Measurements from ENCODE around the gene KRT38.
"Not testable (repeated sequence)": the region's sequence is repeated elsewhere in the genome, so short reads cannot be mapped to it uniquely, and the experiment has no call there.

Gene KRT38

GRCh38 chr17:41457676-41458075 lies 16.9 kb upstream of the KRT38 start:
- DNase-seq: no peak

DNA sequence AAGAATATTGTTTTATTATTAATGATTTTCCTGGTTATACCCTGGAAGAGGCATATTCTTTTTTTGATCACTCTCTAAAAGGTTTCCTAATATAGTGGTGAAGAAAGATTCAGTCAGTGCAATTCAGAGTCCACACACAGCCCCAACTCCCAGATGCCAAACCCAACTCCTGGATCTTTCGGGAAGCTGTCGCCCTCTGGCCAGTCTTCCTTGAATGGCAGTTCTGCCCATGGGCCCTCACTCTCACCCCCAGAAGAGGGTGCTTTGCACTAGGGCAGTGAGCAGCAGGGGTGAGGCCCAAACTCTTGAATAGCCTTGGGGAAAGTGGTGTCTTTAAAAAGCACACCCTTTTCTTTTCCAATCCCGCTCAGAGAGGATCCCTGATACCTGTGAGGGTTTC lies 15.4 kb upstream of the KRT38 start:
- DNase-seq: no peak

- no peak for DNase-seq
Measured at GRCh38 chr17:41455236-41455635, 14.5 kb upstream of the KRT38 start.

- DNase-seq: no peak
Measured at GRCh38 chr17:41453066-41453465, 12.3 kb upstream of the KRT38 start.

- DNase-seq: no peak
Measured at GRCh38 chr17:41452281-41452680, 11.5 kb upstream of the KRT38 start.

- no peak for DNase-seq
Measured at GRCh38 chr17:41451154-41451728, 10.5 kb upstream of the KRT38 start.

GRCh38 chr17:41449008-41449407 lies 8.2 kb upstream of the KRT38 start:
- no peak for DNase-seq

DNA sequence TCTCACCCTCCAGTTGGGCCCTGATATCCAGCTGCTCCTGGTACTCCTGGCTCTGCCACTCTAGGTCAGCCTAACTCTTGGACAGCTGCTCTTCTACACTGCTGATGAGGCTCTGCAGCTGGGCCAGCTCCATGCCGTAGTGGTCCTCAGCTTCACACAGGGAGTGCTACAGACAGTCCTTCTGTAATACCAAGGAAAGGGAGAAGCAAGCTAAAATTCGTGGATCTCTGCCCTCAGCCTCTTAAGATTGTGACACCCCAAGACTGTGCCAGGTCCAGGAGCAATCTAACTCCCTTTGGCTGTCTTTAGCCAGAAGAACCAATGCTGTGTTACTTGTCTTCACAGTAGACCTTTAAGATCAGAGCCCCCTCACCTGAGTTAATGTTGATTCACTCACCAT lies 7.7 kb upstream of the KRT38 start:
- DNase-seq: no peak

DNA sequence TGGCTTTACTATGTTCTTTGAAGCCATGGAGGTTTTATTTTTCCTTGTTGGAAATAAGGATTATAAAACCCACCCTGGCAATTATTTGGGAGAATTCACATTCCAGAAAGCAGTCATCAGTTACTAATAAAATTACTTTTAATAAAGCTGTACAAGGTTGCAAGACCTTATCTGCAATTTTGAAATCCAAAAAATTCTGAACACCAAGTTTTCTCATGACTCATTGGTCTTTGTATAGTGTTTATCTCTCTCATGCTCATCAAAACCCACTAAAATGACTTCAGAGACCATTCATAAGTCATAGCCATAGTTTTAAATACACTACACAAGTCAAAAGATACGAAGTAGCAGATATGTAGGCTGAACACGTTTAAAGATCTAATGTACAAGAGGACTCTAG lies 6.0 kb upstream of the KRT38 start:
- no peak for DNase-seq

GRCh38 chr17:41444640-41445039 lies 3.9 kb upstream of the KRT38 start:
- no peak for DNase-seq

DNA sequence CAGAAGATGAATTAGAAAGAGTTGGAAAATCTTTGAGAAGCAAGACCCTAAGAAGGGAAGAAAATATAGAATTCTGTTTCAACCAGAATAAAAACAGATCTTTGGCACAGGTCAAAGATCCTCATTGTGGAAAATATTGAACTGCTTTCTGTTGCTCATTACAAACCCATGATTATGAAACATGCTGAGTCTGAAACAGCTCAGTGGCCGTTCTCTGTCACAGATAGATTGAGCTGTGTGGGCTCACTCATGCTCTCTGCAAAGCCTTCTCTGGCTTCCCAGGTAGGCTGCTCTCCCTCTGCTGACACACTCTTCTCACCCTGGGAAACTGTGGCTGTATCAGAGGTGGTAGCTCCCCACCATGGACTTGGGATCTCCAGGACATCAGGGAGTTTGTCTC lies 3.4 kb upstream of the KRT38 start:
- no peak for DNase-seq

GRCh38 chr17:41442739-41443138 lies 2.0 kb upstream of the KRT38 start:
- DNase-seq: no peak

- DNase-seq: no peak
Measured at GRCh38 chr17:41439375-41439774, 1.4 kb downstream of the KRT38 start.

GRCh38 chr17:41437769-41438168 lies 3.0 kb downstream of the KRT38 start:
- DNase-seq: no peak

DNA sequence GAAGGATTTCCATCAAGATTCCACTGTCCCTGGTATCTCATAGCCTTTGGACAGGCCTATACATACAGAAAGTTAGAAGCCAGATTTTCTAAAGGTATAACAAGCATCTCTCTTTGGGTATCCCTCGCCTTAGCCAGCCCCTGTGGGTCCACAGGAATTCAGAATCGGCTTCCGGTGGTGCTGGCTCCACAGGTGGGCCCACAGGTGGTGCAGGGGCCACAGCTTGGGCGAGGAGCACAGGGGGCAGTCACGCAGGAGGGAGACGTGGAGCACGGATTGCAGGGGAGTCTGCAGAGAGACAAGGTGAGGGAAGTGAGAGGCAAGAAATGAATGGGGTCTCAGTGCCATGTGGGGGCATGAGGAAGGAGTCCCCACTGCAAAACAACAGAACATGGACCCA lies 3.5 kb downstream of the KRT38 start:
- no peak for DNase-seq

DNA sequence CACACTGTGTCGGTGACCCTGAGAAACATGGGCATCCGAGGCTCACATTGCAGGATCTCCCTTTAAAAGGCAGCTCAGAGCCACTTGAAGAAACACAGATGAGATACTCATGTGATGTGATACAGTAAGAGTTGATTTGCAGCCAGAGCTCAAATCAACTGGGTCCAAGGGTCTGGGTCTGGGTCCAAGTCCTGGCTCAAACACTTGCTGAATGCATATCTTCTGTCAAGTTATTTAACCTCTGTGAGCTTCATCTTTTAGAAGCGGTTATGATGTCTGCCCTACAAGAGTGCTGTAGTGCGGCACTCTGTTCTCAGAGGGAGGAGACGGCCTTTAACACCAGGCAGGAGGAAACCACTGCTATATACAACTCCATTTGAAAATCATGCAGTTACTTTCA lies 6.4 kb downstream of the KRT38 start:
- no peak for DNase-seq

DNA sequence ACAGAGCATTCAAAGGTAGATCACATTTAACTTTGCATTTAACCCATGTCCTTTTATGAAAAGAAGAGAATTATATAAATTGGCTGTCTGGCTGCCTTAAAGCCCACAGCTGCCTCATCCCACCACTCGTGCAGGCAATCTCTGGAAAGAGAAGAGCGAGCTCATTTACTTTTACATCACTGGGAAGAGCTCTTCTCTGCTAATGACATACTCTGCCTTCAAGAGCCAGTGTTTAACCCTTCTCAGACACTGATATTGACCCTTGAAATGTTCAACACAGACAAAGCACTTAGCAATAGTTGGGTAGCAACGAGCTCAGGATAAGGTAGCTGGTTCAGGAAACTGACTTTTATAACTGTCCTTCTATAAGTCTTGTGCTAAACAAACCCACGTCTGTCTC lies 6.8 kb downstream of the KRT38 start:
- no peak for DNase-seq

DNA sequence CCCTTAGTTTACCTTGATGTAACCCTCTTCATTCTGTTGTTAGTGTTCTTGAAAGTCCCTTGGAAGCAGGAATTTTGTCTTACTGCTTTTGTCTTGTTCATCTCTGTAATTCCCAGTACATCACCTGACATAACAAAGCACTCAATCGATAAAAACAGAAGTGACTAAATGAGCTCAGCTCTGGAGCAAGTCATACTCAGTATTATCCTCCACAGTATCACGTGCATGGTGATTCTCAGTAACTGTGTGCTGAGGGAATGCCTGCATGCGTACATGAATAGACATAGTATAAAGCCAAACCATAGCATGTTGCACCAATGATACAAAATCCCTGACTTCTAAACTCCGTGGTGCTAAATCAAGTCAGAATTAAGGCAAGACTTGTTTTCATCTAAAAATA lies 7.2 kb downstream of the KRT38 start:
- DNase-seq: no peak

- DNase-seq: not testable (repeated sequence)
Measured at GRCh38 chr17:41430376-41430775, 10.4 kb downstream of the KRT38 start.

GRCh38 chr17:41429667-41430066 lies 11.1 kb downstream of the KRT38 start:
- DNase-seq: no peak

- DNase-seq: no peak
Measured at GRCh38 chr17:41428591-41429291, 12.0 kb downstream of the KRT38 start.

DNA sequence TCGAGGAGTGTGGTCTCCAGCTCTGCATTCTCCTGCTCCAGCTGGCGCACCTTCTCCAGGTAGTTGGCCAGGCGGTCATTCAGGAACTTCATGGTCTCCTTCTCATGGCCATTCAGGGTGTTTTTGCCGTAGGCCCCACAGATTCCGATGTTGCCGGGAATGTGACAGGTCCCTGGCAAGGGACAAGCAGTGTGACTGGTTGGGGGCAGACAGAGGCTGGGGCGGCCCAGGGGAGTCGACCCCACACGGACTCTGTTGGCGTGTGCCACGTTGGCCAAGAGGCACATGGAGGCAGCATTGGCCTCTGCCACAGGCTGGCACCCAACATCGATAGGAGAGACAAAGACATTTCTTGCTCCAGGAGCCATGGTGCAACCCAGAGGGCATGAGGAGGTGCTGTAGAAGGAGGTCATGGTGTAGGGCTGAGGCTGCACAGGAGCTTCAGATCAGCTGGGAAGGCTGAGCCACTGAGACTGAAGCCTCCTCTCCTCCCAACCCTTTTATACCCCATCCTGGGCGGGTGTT lies 16.6 kb downstream of the KRT38 start, which contains the start of gene KRT37:
Gene KRT37, minus strand, starts transcription at position 475 of the 525 bp plus-strand sequence. Its CDS starts 62 bp downstream, at position 413.
- DNase-seq: no peak

- not testable (repeated sequence) for DNase-seq
Measured at GRCh38 chr17:41422586-41422985, 18.2 kb downstream of the KRT38 start.

- no peak for DNase-seq
Measured at GRCh38 chr17:41421617-41422016, 19.2 kb downstream of the KRT38 start.

- DNase-seq: no peak
Measured at GRCh38 chr17:41421116-41421515, 19.7 kb downstream of the KRT38 start.

All from inflammatory macrophage treated with lipopolysaccharide for 4 hours (primary cell).